ENCODE measurements around the gene THNSL1. TPM values are rescaled to one million over a fixed set of nuclear protein-coding genes. Genes with fewer than 3 reads are reported as not detected.

Gene THNSL1
- total RNA-seq, 1 donor: 2.9 TPM

DNA sequence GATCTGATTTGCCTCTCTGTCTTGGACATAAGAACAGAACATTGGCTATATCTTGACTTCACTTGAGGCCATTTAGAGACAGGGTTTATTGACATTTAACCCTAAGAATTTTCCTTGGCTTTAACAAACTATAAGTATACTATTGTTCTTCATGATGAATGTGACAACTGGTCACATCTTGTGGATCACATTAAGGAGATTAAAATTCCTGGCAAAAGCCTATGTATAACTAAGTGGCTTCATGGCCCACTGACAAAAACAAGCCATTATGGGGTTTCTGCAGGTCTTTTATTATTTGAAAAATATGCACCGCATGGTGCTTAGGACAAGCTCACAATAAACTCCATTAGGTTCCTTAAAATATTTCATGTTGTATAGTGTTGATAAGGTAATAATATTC, 54.8 kb downstream of the THNSL1 start:
- peaks cover 9% of the 10 kb centered on the region for H3K4me1 ChIP-seq (ENCODE audit: insufficient read depth, low read length)
- no peak overlapping the region for H3K4me2 ChIP-seq (ENCODE audit: insufficient read depth, low read length)
- H2AFZ ChIP-seq (ENCODE audit: low read length): no peak overlapping the region
- DNase-seq (ENCODE audit: insufficient read length, low spot score, missing footprints): no peak
- H3K9me3 ChIP-seq (ENCODE audit: low read depth, low read length): no peaks in the 10 kb centered on the region
- no peak overlapping the region for H3K4me3 ChIP-seq (ENCODE audit: insufficient read depth, low read length)
- no peak overlapping the region for H3K27ac ChIP-seq (ENCODE audit: low read depth, low read length)
- no peaks in the 10 kb centered on the region for H4K20me1 ChIP-seq (ENCODE audit: insufficient read depth, low read length)
- TF ChIP-seq, protein P1, sequence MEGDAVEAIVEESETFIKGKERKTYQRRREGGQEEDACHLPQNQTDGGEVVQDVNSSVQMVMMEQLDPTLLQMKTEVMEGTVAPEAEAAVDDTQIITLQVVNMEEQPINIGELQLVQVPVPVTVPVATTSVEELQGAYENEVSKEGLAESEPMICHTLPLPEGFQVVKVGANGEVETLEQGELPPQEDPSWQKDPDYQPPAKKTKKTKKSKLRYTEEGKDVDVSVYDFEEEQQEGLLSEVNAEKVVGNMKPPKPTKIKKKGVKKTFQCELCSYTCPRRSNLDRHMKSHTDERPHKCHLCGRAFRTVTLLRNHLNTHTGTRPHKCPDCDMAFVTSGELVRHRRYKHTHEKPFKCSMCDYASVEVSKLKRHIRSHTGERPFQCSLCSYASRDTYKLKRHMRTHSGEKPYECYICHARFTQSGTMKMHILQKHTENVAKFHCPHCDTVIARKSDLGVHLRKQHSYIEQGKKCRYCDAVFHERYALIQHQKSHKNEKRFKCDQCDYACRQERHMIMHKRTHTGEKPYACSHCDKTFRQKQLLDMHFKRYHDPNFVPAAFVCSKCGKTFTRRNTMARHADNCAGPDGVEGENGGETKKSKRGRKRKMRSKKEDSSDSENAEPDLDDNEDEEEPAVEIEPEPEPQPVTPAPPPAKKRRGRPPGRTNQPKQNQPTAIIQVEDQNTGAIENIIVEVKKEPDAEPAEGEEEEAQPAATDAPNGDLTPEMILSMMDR (IDR thresholded peaks at IDR 0.05; ENCODE audit: extremely low read depth, low read depth, low read length): no peak
- H3K36me3 ChIP-seq (ENCODE audit: insufficient read depth, low read length): no peaks in the 10 kb centered on the region
- H3K27me3 ChIP-seq (ENCODE audit: insufficient read depth, low read length): no peaks in the 10 kb centered on the region
- no peaks in the 10 kb centered on the region for H3K79me2 ChIP-seq (ENCODE audit: insufficient read depth, low read length)

GRCh38 chr10:25072786-25073185, 56.4 kb downstream of the THNSL1 start:
- H3K9me3 ChIP-seq (ENCODE audit: low read depth, low read length): no peaks in the 10 kb centered on the region
- H3K27ac ChIP-seq (ENCODE audit: low read depth, low read length): no peak overlapping the region
- no peaks in the 10 kb centered on the region for H3K36me3 ChIP-seq (ENCODE audit: insufficient read depth, low read length)
- TF ChIP-seq, protein P1 (IDR thresholded peaks at IDR 0.05; ENCODE audit: extremely low read depth, low read depth, low read length): no peak
- no peaks in the 10 kb centered on the region for H3K79me2 ChIP-seq (ENCODE audit: insufficient read depth, low read length)
- no peaks in the 10 kb centered on the region for H3K27me3 ChIP-seq (ENCODE audit: insufficient read depth, low read length)
- peaks cover 8% of the 10 kb centered on the region for H3K4me1 ChIP-seq (ENCODE audit: insufficient read depth, low read length)
- DNase-seq (ENCODE audit: insufficient read length, low spot score, missing footprints): no peak
- H4K20me1 ChIP-seq (ENCODE audit: insufficient read depth, low read length): no peaks in the 10 kb centered on the region
- no peak overlapping the region for H3K4me3 ChIP-seq (ENCODE audit: insufficient read depth, low read length)
- H3K4me2 ChIP-seq (ENCODE audit: insufficient read depth, low read length): no peak overlapping the region
- no peak overlapping the region for H2AFZ ChIP-seq (ENCODE audit: low read length)

DNA sequence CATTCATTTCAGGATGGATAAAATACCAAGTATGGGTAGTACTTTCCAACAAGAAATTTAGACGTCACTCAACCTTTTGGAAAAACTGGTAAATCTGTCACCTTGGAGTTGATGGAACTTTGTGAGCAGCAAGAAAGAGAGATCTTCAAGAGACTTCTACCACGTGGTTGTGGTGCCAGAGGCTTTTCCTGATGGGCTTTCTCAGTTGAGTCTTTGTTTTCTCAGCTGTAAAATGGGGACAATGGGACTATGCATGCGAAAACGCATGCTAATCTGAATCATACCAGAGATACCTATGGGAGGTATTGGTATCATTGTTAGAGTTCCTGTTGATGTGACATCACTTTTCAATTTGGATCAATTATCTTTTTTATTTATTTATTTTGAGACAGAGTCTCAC, 59.4 kb downstream of the THNSL1 start:
- no peaks in the 10 kb centered on the region for H4K20me1 ChIP-seq (ENCODE audit: insufficient read depth, low read length)
- H3K27ac ChIP-seq (ENCODE audit: low read depth, low read length): no peak overlapping the region
- H3K9me3 ChIP-seq (ENCODE audit: low read depth, low read length): no peaks in the 10 kb centered on the region
- TF ChIP-seq, protein P1 (IDR thresholded peaks at IDR 0.05; ENCODE audit: extremely low read depth, low read depth, low read length): no peak
- H2AFZ ChIP-seq (ENCODE audit: low read length): no peak overlapping the region
- H3K79me2 ChIP-seq (ENCODE audit: insufficient read depth, low read length): no peaks in the 10 kb centered on the region
- no peaks in the 10 kb centered on the region for H3K27me3 ChIP-seq (ENCODE audit: insufficient read depth, low read length)
- peaks cover 14% of the 10 kb centered on the region for H3K4me1 ChIP-seq (ENCODE audit: insufficient read depth, low read length)
- no peak for DNase-seq (ENCODE audit: insufficient read length, low spot score, missing footprints)
- no peak overlapping the region for H3K4me3 ChIP-seq (ENCODE audit: insufficient read depth, low read length)
- no peak overlapping the region for H3K4me2 ChIP-seq (ENCODE audit: insufficient read depth, low read length)
- H3K36me3 ChIP-seq (ENCODE audit: insufficient read depth, low read length): no peaks in the 10 kb centered on the region

Other genes starting within 250 kb of the THNSL1 start
- gene PRTFDC1, start 64.0 kb upstream of the THNSL1 start, total RNA-seq: 5.1 and 5.3 TPM in 2 replicates
- 0.59 TPM in 1 of 2 replicates, not detected in the other for gene ENKUR, start 454 bp upstream of the THNSL1 start, total RNA-seq
- gene GPR158, start 158.4 kb downstream of the THNSL1 start, total RNA-seq: under 0.01 TPM in 2 replicates